Astrocyte (in vitro differentiated cells and primary cell): ENCODE results near the gene UBTD1.
"Not testable (repeated sequence)": the region's sequence is repeated elsewhere in the genome, so short reads cannot be mapped to it uniquely, and the experiment has no call there.

Source experiments
- EZH2 ChIP-seq: IDR thresholded peaks from 2 replicates; pipeline ENCODE4 v1.6.1; 2012; ENCODE audit warnings: mild to moderate bottlenecking, low read length, inconsistent platforms; ENCODE audit not compliant: insufficient read depth
- TF ChIP-seq, protein P1 (sequence below): IDR thresholded peaks from 2 replicates; pipeline ENCODE4 v1.5.1; 2011; ENCODE audit warnings: low read depth, mild to moderate bottlenecking, inconsistent platforms, low read length, moderate library complexity; ENCODE audit not compliant: insufficient read depth

DNA sequence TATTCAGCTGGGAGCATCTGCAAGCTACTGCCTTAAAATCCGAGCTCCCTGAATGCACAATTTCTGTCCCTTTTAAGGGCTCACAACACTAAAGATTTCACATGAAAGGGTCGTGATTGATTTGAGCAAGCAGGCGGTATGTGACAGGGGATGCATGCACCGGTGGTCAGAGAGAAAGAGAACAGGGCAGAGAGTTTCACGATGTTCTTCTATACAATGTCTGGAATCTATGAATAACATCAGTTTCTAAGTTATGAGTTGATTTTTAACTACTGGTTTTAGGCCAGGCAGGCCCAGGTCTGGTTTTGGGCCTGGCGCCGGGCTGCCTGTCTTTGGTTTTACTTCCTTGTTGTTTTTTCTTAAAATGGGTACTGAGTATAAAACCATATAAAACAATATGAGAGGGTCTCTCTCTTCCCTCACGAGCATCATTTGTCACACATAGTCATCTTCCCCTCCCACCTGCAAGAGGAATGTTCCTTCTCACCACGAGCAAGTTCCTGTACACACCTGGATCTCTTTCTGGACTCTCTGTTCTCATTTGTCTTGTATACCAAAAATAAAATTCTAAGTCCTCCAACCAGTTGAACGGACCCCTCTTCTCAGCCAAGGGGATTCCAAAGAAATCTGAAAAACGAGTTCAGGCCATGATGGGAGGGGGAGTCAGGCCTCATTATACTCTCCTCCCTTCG, 62.8 kb downstream of the UBTD1 start:
- TF ChIP-seq, protein P1, sequence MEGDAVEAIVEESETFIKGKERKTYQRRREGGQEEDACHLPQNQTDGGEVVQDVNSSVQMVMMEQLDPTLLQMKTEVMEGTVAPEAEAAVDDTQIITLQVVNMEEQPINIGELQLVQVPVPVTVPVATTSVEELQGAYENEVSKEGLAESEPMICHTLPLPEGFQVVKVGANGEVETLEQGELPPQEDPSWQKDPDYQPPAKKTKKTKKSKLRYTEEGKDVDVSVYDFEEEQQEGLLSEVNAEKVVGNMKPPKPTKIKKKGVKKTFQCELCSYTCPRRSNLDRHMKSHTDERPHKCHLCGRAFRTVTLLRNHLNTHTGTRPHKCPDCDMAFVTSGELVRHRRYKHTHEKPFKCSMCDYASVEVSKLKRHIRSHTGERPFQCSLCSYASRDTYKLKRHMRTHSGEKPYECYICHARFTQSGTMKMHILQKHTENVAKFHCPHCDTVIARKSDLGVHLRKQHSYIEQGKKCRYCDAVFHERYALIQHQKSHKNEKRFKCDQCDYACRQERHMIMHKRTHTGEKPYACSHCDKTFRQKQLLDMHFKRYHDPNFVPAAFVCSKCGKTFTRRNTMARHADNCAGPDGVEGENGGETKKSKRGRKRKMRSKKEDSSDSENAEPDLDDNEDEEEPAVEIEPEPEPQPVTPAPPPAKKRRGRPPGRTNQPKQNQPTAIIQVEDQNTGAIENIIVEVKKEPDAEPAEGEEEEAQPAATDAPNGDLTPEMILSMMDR: not testable (repeated sequence)
- TF ChIP-seq EZH2: not testable (repeated sequence)
